D341Med (cell line): ENCODE results near the gene C10orf90.

Experiments
- DNase-seq: peaks from one replicate; pipeline ENCODE4 v3.0.0; 2012; ENCODE audit warnings: low spot score

The C10orf90 gene

DNA sequence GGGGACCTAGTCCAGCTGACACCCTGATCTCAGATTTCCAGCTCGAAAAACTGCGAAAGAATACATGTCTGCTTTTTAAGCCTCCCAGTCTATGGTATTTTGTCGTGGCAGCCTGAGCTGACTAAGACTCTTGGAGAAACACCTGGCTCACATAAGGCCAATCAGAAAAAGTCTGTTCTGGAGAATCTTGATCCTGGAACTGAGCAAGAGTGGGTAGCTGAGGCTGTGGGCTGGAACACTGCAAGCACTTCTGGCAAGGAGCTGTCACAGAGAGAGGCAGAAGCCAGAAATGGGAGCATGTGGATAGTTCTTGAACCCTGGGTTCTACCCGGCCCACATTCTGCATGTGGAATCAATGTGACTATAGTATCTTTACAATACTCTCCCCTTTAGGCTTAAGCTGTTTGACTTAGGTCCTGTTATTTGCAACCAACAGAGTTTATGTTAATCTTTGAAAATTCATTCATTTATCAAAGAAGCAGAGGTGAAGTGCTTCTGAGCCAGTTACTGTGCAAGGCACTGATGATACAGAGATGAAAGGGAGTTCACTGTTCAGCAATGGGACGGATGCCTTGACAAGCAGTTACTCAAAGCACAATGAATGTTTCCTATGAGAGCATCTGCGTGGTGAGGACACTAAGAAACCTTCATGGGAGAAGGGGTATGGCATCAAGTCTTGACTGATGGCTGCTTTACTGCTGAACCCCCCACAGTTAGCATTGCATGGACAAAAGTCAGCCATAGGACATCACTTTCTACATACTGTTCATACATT is 4.4 kb upstream of the C10orf90 start:
- no peak for DNase-seq

DNA sequence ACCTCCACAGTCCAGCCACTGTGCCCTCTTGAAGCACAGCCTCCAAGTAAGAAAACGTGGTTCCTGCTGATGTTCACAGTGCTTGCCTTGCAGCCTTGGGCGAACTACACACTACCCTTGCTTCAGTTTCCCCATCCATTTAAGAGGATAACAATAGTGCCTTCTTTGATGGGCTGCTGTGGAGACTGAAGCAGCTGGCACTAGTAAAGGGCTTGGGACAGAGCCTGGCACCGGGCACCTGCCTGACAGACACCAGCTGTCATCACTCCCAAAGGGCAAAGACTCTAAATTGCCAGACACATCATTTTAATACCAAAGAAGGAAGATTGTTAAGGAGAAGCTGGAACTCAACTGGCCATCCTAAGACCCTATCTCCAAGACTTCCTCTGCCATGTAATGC is 3.1 kb upstream of the C10orf90 start:
- no peak for DNase-seq

DNA sequence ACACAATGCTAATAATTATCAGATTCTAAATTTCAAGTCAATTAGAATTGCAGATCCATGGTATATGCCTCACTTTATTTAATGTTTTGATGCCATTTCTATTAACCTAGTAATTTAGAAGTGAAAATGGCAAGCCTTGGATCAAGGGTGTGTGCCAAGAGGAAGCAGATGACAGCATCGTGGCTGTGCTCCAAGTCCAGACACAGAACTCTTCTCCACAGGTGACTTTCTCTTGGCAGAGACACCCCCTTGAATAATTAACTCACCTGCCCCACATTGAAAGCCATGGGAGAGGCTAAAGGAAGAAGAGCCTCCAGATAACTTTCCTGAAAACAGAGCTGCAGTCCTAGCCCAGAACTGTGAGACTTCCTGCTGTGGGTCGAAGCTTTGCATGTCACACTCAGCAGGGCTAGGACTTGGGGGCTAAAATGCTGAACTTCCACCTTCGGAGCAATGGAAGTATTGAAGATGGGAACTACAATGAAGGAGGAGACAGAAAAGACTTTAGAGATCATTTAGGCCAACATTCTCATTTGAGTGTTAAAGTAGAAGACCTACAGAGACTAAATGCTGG is 996 bp upstream of the C10orf90 start:
- no peak for DNase-seq

DNA sequence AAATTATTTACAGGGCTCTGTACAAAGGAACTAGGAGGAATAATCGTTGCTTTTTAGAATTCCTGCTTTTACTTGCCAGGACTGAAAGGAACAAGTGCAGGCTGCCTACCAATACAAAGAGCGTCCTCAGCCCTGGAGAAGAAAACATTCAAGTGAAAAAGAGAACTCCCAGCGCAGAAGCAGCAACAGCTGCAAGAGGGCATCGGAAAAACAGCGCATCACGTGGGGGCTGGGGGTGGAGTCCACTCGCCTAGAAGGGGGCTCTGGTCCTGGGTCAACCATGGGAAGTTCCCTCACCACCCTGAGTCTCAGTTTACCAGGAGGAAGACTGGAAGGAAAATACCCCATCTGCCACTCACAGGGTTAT is 385 bp upstream of the C10orf90 start:
- DNase-seq: no peak

DNA sequence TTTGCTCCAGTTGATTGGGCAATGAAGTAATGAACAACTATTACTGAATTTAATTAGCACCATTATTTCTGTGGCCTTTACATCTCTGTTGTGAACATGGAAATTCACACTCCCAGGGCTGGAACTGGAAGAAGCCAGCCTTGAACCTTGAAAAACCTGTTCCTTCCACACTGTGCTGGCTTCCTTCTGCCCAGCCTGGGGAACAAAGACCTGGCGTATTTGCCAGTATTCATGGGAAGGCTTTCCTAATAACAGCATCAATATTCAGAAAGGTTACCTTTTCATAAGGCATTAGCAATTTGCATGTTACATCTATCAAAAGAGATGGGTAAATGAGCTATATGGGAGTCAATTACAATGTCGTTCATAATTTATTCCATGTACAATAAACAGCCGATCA is 1.3 kb downstream of the C10orf90 start:
- DNase-seq: no peak

DNA sequence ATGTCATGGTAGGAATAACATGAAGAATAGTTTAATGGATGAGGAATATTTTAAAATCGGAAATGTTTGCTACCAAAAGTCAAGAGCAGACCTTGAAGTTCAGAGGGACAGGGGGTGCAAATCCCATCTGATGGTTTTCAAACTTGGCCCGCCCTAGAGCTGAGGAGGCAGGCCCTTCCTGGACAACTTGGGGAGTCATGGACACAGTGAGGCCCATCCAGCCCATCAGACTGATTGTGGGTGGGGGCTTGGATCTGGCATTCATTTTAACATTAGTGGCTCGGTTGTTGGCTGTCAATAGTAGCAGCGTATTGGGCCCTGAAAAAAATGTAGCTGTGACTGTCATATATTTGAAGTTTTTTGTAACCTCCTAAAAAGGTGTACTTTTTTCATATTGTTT is 2.0 kb downstream of the C10orf90 start:
- DNase-seq: no peak

DNA sequence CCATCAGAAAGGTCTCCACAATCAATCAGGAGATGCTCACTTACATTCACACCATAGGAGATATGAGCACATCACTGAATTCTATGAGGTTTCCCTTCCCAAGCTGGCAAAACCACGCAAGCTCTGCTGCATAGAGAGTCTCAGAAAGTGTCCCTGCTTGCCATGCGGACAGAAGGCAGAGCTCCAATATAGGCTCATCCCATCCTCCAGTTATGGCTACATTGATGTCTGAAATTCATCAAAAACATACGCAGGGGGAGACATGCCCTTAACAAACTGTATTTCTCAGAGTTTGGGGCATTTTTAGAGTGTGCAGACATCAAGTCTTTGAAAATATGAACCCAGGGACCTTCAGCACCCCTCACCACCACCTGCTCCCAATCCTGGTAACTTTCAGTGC is 2.9 kb downstream of the C10orf90 start:
- DNase-seq: no peak

DNA sequence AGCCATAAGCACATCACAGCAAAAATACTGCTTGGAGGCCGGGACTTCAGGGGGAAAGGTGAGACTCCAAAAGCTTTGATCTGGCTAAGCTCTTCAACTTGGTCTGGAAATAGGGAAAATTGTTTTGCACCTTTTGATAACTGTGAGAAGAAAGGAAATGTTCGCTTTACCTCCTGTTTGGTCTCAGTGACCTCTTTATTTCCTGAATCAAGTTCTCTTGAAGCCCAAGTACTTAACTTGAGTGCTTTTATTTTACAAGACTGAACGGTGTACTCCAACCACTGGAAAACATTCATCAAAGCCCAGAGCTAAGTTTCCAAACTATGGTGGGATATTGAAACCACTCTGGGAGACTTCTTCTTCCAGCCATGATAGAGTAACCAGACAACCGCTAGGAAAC is 5.3 kb downstream of the C10orf90 start:
- DNase-seq: no peak

DNA sequence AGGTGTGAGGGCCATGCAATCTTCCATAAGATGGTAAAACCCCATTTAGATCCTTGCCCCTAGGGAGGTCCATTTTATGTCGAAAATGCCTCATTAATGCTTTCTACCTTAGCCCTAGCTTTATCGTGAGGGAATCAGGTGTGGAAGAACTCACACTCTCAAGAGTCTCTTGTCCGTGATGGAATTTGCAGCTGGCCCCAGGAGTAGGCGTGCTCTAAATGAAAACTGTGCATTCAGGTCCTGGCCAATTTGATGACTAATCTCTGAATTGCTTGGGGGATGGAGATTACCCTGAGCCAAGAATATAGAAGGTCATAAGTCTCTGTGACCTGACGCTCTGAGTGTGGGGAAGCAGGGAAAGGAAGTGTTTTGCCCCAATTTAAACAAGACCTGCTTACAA is 6.6 kb downstream of the C10orf90 start:
- no peak for DNase-seq

DNA sequence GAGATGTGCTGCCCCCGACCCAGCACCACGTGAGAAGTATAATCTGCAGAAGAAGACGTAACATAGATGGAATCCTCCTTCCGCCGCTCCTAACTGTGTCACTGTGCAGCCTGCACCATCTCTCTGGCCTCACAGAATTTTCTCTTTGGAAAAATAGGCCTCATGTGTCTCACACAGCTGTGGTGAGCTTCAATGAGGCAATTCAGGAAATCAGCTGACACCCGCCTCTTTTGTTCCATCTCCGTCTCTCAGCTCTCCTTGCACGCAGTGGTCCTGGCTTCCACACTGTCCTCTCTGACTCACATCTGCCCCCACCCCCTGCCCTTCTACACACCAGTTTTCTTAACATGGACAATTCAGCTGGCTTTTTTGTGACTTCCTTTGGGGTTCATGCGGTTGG is 7.2 kb downstream of the C10orf90 start:
- no peak for DNase-seq

DNA sequence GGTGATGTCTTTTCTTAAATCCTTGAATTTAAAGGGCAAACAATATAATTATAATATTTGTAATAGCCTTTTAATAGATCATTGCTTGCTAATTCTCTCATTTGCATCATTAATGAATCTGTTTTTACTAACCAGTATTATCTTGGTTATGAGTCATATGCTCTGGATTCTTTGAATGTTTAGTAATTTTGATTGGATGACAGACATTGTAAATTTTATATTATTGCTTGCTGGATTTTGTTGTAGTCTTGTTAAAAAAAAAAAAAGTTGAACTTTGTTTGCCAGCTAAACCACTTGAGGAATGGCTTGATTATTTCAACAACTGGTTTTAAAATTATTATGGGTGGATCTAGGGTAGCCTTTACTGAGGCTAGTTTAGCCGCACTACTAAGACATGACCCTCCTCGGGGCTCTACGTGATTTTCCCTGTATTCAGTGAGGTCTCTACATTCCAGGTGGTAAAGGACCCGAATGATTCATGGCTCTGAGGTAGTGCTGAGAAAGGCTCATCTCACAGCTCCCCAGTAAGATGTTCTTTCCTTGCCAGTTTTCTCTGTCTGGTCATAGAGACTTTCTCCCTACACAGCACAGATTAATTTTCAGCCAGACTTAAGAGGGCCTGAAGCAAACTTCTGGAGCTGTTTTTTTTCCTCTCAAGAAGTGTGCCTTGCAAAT is 8.5 kb downstream of the C10orf90 start:
- no peak for DNase-seq

DNA sequence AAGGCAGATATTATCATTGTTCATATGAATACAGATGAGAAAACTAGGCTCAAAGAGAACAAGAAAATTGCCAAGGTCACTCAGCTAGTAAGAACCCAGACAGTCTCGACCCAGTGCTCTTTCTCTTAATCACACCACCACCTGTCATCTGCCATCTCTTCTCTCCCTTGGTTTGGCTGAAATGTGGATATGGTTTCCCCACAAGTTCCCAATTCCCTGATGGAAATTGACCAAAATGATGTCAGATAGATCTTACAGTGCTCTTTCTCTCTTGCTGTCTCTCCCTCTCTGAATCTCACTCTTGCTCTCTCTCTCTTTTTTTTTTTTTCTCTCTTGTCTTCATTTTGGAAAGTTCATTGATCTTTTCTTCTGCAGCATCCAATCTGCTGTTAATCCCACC is 9.1 kb downstream of the C10orf90 start:
- no peak for DNase-seq

DNA sequence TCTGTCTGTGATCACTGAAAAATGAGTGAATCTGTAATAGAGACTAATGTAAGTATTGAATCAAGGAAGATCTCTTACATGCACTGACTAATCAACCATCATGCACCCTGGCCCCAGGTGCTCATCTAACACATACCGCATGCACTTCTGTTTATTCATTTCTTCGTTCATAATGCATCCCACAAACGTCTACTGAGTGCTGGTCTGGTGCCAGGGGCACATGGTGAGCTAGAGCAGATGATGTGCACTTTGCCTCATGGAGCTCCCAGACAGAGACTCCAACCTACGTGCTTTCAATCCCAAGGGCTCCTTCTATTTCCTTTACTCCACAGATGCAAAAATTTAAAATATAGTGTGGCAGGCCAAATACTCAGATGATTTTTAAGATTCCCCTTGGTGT is 10.7 kb downstream of the C10orf90 start:
- no peak for DNase-seq

DNA sequence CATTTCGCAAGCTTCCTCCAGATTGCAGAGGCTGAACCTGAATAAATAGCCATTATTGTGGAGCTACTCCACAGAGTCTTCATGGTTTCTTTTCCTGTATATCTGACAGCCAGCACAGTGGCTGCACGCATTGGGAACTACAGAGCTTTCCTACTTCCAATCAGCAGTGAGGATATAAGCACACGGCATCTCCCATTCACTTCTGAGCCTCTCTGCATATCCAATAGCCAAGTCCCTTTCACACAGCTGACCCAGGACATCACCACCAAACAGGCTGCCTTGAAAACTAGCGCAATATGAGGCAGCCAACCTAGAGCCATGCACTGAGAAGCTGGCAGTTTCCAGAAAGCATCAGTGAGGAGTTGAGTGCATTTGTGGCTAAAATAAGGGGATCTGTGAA is 11.6 kb downstream of the C10orf90 start:
- DNase-seq: no peak

DNA sequence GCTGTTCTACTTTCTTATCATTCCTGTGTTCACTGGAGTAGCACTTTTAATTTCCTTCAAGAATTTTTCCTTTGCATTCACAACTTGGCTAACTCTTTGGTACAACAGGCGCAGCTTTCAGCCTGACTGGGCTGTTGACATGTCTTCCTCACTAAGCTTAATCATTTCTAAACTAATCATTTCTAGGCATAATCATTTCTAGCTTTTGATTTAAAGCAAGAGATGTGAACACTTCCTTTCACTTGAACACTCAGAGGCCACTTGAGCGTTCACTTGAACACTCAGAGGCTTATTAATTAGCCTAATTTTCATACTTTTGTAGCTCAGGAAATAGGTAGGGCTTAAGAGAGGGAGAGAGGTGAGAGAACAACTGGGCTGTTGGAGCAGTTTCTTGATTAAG is 15.9 kb downstream of the C10orf90 start:
- no peak for DNase-seq

DNA sequence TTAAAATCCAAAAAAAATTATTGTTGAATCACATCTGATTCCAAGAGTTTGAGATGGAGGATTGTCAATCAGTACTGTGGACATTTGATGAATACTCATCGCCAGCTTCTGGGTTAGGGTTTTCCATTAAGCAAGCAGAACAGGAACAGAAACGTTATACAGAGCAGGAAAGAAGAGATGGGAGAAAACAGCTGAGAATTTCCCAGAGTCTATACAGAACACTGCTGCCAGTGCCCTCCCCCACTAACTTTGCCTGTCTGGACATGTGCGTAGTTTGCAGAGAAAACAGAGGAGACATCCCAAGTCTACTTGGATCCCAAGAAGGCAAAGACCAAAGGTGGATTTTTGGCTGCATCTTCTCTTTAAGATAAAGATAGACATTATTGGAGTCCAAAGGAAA is 19.0 kb downstream of the C10orf90 start:
- no peak for DNase-seq

DNA sequence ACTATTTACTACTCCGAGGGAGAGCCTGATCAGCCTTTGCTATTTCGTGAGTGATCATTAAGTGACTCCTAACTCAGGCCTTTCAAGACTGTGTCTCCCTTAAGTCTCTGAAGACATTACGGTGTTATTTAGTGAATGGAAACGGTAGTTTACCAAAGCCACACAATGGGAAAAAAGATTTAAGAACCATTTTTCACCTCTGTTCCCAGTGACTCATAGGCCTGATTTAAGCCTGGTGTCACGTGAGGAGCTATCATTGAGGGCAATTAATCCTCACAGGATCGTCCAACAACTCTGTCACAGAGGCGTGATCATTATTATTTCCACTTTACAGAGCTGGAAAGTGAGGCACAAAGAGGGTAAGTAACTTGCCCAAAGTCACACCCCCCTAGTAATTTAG is 20.3 kb downstream of the C10orf90 start:
- no peak for DNase-seq

DNA sequence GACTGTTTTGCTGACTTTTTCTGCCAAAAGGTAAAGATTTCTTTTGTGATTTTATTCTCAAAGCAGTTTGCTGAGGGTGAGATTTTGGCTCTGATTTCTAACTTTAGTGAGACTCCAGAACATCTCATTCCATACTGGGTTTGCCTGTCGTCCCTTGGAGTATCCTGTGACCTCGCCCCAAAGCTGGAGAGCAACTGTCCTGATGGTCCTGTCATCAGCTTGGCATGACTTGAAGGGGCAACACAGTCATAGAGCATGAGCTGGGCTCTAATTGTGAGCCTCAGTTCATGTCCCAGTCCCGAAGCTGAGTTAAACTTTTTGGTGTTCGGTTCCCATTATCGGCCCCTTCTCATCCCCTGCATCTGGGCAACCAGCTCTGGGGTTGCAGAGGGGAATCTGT is 23.4 kb downstream of the C10orf90 start:
- no peak for DNase-seq

DNA sequence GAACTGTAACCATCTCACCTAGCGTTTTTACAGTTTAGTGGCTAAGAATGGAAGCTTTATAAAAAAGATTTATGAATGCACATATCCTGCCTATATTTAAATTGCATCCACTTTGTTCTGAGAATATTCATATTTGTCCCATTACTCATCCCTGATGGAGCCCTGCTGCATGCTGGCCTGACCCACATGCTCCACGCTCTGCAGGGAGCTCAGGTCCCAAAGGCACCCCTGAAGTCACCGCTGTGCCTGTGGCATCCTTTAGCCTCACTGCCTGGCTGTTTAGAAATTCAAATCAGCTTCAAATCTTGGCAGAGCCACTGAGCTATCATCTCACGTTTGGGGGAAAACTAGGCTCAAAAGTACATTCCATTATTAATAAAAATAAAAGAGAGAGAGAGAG is 24.4 kb downstream of the C10orf90 start:
- DNase-seq: no peak

DNA sequence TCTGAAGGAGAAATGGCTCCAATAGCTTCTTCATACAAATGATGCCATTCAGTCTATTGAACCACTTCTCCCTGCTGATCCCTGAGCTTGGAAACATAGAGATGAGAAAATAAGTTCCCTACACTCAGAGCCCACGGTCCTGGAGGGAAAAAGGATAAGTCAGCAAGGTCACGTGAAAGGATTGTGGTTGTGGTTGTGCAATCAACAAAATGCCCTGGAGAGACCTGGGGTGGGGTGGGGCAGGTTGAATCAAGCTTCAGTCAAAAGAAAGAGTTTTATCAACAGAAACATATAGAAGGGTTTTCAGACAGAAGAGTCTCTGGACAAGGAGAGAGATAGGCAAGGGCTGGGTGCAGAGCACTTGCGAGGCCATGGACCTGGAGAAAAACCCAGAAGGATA is 30.1 kb downstream of the C10orf90 start:
- no peak for DNase-seq

DNA sequence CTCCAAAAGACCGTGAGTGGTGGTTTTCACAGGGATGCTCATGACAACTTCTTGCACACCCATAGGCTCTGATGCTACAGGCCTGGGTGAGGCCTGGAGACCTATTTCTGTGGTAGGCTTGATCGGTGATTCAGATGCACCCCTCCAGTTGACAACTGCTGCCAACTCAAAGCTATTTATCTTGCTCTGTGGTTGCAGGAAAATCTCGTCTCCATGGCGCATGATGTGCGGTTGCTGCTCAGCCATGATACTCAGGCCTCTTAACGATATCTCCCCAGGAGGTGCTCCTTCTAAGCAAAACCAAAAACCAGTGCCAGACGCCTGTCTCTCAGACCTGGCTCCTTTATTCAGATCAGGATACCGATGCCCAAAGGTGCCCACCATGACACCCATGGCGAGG is 31.4 kb downstream of the C10orf90 start:
- no peak for DNase-seq

DNA sequence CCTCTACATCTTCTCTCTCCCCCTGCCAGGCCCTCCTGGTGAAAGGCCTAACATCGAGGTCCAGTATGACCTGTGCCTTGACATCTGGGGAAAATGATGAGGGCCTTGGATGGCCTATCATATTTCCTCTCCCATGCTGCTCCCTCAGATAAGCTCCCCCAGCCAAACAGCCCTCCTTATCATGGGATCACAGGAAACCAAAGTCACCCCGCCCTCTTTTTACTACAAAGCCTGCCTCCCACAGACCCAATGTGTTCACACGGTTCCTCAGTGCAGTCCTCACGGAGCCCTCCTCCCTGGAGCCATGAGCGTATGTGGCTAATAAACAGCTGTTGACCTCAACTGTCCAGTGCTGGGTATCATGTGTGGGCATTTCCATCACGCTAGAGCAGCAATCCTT is 32.0 kb downstream of the C10orf90 start:
- DNase-seq: no peak

DNA sequence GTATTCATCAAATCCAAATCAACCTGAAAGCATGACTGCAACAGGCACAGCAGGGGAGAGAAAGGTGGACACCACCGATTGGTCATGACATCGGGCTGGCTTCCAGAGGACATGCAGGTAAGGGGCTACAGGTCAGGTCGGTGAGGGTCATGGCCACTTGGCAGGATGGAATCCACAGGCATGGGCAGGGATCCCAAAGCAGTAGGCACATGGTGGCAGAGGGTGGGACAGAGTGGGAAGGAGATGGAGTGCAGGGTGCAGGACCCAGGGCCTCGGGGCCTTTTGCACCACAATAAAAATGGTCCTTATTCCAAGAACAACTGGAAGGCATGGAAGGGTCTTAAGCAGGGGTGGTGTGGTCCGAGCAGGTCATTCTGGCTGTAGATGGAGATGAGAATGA is 33.0 kb downstream of the C10orf90 start:
- no peak for DNase-seq

DNA sequence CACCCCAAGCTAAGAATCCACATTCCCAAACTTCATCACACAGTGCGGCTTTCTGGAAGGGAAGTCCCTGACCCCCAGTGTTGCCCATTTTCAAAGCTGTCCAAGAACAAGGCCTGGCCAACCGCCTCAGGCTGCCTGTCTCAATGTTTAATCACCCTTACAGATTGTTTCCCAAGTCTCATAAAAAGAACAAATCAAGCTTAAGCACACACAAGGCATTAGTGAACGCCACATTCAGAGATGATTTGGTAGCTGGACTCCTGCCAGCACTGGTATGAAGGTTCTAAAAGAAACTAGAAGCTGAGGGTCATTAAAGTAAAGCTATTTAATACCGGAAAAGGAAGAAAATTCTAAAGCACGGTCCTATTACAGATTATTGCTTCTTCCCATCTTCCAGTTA is 35.6 kb downstream of the C10orf90 start:
- no peak for DNase-seq
